Measurements from ENCODE around the gene LRRC55.

Gene LRRC55

GRCh38 chr11:57239348-57239747 lies 57.6 kb downstream of the LRRC55 start:
- no peak for DNase-seq

- peak in 3 of 14 donors; percentile 23 to 40 (median 35) for DNase-seq
These were observed 58.3 kb downstream of the LRRC55 start for GRCh38 chr11:57240007-57240406.

- no peak for DNase-seq
These were observed 59.0 kb downstream of the LRRC55 start for GRCh38 chr11:57240757-57241156.

Measured in C1 segment of cervical spinal cord (tissue), 14 donors.